HepG2 (cell line): ENCODE data around the gene HNRNPF. TPM values are rescaled to one million over a fixed set of nuclear protein-coding genes. Genes with fewer than 3 reads are reported as not detected.

Source experiments
- ARNTL ChIP-seq: sonication (generic); formaldehyde crosslinking; IDR thresholded peaks from 2 replicates; pipeline ENCODE4 v1.4.0; 2020; ENCODE audit warnings: mild to moderate bottlenecking, missing genetic modification reagents
- EED ChIP-seq: sonication (generic); formaldehyde crosslinking; IDR thresholded peaks from 2 replicates; pipeline ENCODE4 v1.5.0; 2020; ENCODE audit warnings: mild to moderate bottlenecking, missing genetic modification reagents
- ELF1 ChIP-seq: sonication (generic); formaldehyde crosslinking; IDR thresholded peaks from 2 replicates; pipeline ENCODE4 v1.4.0; 2020; ENCODE audit warnings: missing genetic modification reagents
- FOSL1 ChIP-seq: sonication (generic); formaldehyde crosslinking; IDR thresholded peaks from 2 replicates; pipeline ENCODE4 v1.9.0; 2021; ENCODE audit warnings: missing genetic modification reagents, borderline replicate concordance
- KDM5A ChIP-seq: fragments of 200-600 bp; sonication (generic); IDR thresholded peaks from 2 replicates; pipeline ENCODE4 v1.7.0; 2018; ENCODE audit warnings: antibody characterized with exemption, mild to moderate bottlenecking, low read length, borderline replicate concordance
- MAZ ChIP-seq, 2 experiments: sonication (generic) in 1 of 2; formaldehyde crosslinking in 1 of 2; IDR thresholded peaks; 2 replicates each; pipeline versions ENCODE4 v1.5.0 to v1.6.1; 2012 to 2020; ENCODE audit warnings: low read depth in 2 of 2, mild to moderate bottlenecking in 2 of 2, borderline replicate concordance in 1 of 2, improper control_type of control experiment in 1 of 2, low read length in 1 of 2, missing genetic modification reagents in 1 of 2, moderate library complexity in 1 of 2
- PATZ1 ChIP-seq: sonication (generic); formaldehyde crosslinking; IDR thresholded peaks from 2 replicates; pipeline ENCODE4 v1.4.0; 2020; ENCODE audit warnings: missing genetic modification reagents
- PAWR ChIP-seq: sonication (generic); formaldehyde crosslinking; IDR thresholded peaks from 2 replicates; pipeline ENCODE4 v1.4.0; 2020; ENCODE audit warnings: missing genetic modification reagents, mild to moderate bottlenecking, borderline replicate concordance
- PRDM4 ChIP-seq: sonication (generic); formaldehyde crosslinking; IDR thresholded peaks from 2 replicates; pipeline ENCODE4 v1.9.0; 2021; ENCODE audit warnings: missing genetic modification reagents, borderline replicate concordance
- ZNF3 ChIP-seq: IDR thresholded peaks from 2 replicates; pipeline ENCODE4 v1.7.0; 2017; ENCODE audit warnings: inconsistent platforms
- ZNF33A ChIP-seq: sonication (generic); formaldehyde crosslinking; IDR thresholded peaks from 2 replicates; pipeline ENCODE4 v1.5.1; 2020; ENCODE audit warnings: missing genetic modification reagents, mild to moderate bottlenecking, moderate library complexity, borderline replicate concordance
- ZXDC ChIP-seq: sonication (generic); formaldehyde crosslinking; IDR thresholded peaks from 2 replicates; pipeline ENCODE4 v1.5.0; 2020; ENCODE audit warnings: mild to moderate bottlenecking, missing genetic modification reagents
- polyA plus RNA-seq, 8 experiments: library from polyadenylated mRNA; depleted of rRNA in 3 of 8; stranded (reverse) in 7 of 8; unstranded in 1 of 8; fragments of >200 nt; fragmentation: Illumina TruSeq in 4 of 8; extraction: Trizol in 4 of 8; gene quantifications; 2 replicates each; pipeline versions ENCODE4 v1.2.1 to v1.2.3, GENCODE V29; 2011 to 2016; ENCODE audit warnings: low read depth in 4 of 8, missing spikeins in 1 of 8, mixed read lengths in 1 of 8; ENCODE audit not compliant: insufficient read depth in 1 of 8
- total RNA-seq, 5 experiments: library from RNA; depleted of rRNA; stranded (reverse); fragments of >200 nt; fragmentation: Illumina TruSeq; extraction: Trizol; gene quantifications; 2 replicates each; pipeline ENCODE4 v1.2.3, GENCODE V29; 2016; ENCODE audit warnings: low read depth in 1 of 5
- TF ChIP-seq, protein P1 (sequence below): IDR thresholded peaks from 2 replicates; pipeline ENCODE4 v1.6.1; 2012; ENCODE audit warnings: inconsistent platforms
- TF ChIP-seq, protein P2 (sequence below): IDR thresholded peaks from 2 replicates; pipeline ENCODE4 v1.4.0; 2020; ENCODE audit warnings: mild to moderate bottlenecking, missing genetic modification reagents
- TF ChIP-seq, protein P3 (sequence below): IDR thresholded peaks from 2 replicates; pipeline ENCODE4 v1.6.1; 2016

HNRNPF gene
- total and polyA plus RNA-seq, 2 of the 13 experiments (the other 11 are each of a cell fraction or from before 2014, with no cell fraction given): 166 to 308 TPM

GRCh38 chr10:43348511-43349312 lies 60.3 kb downstream of the HNRNPF start (continued):
- TF ChIP-seq, protein P1, sequence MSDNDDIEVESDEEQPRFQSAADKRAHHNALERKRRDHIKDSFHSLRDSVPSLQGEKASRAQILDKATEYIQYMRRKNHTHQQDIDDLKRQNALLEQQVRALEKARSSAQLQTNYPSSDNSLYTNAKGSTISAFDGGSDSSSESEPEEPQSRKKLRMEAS: no peak
- TF ChIP-seq, protein P2, sequence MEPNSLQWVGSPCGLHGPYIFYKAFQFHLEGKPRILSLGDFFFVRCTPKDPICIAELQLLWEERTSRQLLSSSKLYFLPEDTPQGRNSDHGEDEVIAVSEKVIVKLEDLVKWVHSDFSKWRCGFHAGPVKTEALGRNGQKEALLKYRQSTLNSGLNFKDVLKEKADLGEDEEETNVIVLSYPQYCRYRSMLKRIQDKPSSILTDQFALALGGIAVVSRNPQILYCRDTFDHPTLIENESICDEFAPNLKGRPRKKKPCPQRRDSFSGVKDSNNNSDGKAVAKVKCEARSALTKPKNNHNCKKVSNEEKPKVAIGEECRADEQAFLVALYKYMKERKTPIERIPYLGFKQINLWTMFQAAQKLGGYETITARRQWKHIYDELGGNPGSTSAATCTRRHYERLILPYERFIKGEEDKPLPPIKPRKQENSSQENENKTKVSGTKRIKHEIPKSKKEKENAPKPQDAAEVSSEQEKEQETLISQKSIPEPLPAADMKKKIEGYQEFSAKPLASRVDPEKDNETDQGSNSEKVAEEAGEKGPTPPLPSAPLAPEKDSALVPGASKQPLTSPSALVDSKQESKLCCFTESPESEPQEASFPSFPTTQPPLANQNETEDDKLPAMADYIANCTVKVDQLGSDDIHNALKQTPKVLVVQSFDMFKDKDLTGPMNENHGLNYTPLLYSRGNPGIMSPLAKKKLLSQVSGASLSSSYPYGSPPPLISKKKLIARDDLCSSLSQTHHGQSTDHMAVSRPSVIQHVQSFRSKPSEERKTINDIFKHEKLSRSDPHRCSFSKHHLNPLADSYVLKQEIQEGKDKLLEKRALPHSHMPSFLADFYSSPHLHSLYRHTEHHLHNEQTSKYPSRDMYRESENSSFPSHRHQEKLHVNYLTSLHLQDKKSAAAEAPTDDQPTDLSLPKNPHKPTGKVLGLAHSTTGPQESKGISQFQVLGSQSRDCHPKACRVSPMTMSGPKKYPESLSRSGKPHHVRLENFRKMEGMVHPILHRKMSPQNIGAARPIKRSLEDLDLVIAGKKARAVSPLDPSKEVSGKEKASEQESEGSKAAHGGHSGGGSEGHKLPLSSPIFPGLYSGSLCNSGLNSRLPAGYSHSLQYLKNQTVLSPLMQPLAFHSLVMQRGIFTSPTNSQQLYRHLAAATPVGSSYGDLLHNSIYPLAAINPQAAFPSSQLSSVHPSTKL (CRISPR knock-in tag): no peak
- TF ChIP-seq FOSL1: no peak
- TF ChIP-seq, protein P3, sequence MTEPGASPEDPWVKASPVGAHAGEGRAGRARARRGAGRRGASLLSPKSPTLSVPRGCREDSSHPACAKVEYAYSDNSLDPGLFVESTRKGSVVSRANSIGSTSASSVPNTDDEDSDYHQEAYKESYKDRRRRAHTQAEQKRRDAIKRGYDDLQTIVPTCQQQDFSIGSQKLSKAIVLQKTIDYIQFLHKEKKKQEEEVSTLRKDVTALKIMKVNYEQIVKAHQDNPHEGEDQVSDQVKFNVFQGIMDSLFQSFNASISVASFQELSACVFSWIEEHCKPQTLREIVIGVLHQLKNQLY (CRISPR knock-in tag): no peak
- TF ChIP-seq PRDM4: no peak
- TF ChIP-seq ZNF3: no peak
- no peak for TF ChIP-seq ARNTL (CRISPR knock-in tag)
- peak; percentile 34; the same call in 1 of the 2 replicates for TF ChIP-seq EED (CRISPR knock-in tag)
- TF ChIP-seq ZNF33A (CRISPR knock-in tag): no peak
- TF ChIP-seq PATZ1 (CRISPR knock-in tag): no peak
- TF ChIP-seq ELF1 (CRISPR knock-in tag): peak; percentile 71
- TF ChIP-seq MAZ (IDR thresholded peaks at IDR 0.05; ENCODE audit: borderline replicate concordance, low read depth, low read length): 0 out of 2 replicates have a peak, but pooled peaks have one; percentile 47
- no peak for TF ChIP-seq MAZ (CRISPR knock-in tag; IDR thresholded peaks at IDR 0.05; ENCODE audit: low read depth)
- no peak for TF ChIP-seq PAWR (CRISPR knock-in tag)
- TF ChIP-seq KDM5A: no peak
- TF ChIP-seq ZXDC (CRISPR knock-in tag): no peak
